HG03457 (cell line): ENCODE results near the gene DLG2.

Experiments
- ATAC-seq: cut with Tn5 transposase; IDR thresholded peaks from one replicate; pipeline ENCODE4 v1.9.1; 2021; ENCODE audit warnings: moderate number of reproducible peaks; ENCODE audit not compliant: unreplicated experiment

Gene DLG2

DNA sequence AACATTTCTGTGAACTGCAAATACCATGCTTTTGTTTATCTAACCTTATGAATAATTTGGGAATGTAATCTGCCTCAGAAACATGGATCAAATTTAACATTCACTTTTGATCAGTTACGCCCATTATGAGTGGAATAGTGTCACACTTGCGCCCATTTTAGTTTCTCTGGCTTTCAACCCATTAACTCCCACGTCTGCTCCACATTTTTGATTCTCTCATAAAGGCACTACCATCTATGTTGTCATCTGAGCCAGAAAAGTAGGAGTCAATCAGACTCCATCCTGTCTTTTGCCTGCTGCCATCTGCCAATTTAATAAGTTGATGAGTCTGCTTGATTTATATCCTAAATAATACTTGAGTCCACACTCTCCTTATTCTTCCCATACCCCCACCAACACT, 1090.7 kb downstream of the DLG2 start:
- no peak for ATAC-seq

GRCh38 chr11:84532364-84532763, 1094.8 kb downstream of the DLG2 start:
- ATAC-seq: no peak

- ATAC-seq: no peak
These were observed 1100.9 kb downstream of the DLG2 start for GRCh38 chr11:84526250-84526649.

DNA sequence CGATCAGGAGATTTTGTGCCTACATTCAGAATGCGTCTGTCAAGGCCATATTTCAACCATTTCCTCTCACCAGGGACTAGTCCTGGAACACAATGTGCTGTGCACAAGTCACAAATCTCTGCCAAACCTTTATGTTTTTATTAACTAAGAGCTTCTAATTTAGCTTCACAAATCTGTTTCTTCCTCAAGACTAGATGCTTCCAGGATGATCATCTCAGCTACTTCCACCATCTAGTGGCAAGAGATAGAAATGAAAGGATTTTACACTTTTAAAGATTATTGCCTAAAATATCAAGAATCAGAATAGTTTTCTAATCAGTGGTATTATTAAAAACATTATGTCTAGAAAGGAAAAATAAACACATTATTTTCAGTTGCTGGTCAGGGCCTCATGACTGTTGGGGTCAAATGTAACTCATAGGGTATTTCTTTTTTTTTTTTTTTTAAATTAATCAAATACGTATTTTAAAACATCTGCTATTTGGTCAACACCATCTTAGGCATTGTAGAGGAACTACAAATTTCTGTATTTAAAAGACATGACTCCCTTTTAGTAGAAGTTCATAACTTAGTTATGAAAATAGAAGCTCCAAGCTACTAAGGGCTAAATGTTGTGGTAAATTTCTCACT, 1102.6 kb downstream of the DLG2 start:
- ATAC-seq: no peak

- ATAC-seq: no peak
These were observed 1104.8 kb downstream of the DLG2 start for GRCh38 chr11:84522331-84522730.

- ATAC-seq: no peak
These were observed 1108.4 kb downstream of the DLG2 start for GRCh38 chr11:84518631-84519183.

DNA sequence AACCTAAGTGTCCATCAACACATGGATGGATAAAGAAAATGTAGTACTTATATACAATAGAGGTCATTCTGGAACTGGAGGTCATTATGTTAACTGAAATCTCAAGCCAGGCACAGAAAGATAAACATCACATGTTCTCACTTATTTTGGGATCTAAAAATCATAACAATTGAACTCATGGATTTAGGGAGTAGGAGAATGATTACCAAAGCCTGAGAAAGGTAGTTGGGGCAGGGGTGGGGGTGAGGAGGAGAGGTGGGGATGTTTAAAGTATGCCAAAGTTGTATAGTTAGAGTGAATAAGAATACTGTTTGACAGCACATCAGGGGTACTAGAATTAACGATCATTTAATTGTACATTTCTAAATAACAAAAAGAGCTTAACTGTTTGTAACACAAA, 1112.7 kb downstream of the DLG2 start:
- ATAC-seq: no peak

DNA sequence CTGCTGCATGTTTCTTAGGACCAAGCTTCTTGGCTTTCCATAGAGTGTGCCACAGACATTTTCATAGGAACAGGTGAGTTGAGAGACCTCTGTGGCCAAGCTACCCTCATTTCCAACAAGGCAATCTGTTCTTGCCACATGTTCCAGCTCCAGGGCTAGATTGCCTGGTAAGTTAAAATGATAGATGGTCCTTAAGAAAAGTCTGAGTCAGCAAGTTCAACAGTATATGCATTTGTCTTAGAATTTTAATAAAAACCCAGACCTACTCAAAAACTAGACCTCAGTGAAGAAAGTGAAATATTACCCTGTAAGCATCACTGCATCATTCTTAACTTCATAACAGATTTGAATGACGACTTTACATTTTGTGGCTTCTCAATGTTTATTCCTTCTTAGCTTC, 1123.6 kb downstream of the DLG2 start:
- no peak for ATAC-seq

- ATAC-seq: no peak
These were observed 1125.4 kb downstream of the DLG2 start for GRCh38 chr11:84501750-84502149.

DNA sequence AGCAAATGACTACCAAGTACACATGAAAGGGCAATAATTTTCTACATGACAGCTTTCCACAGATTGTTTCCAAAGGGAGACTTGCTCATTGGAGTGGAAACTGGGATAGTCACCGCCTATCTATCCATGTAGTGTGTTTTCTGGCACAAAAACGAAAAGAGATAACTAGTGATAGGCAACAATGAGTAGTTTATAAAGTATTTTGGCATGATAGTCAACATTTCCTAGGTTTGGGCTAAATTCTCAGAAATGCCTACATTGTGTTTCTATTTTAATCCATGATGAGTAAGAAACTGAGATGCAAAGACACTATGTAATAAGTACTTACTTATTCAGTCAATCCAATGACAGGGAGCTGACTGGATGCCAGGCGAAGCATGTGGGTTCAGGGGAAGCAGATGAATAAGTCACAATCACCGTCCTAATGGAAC, 1129.1 kb downstream of the DLG2 start:
- no peak for ATAC-seq

DNA sequence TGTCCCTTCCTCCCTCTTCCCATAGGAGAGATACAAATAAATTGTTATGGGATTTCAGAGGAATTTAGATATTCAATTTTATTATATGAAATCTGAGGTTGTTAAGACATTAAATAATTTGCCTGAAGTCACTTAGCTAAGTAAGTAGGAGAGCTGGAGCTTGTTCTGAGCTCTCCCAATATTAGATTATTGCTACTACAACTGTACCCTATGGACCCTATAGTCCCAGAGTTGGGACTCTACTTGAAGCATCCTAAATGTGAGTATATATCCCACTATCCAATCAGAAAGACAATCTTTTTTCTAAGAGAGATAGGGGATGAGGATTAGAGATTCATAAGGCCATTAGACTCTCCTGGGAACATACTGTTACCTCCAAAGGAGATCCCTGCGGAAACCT, 1130.0 kb downstream of the DLG2 start:
- no peak for ATAC-seq

DNA sequence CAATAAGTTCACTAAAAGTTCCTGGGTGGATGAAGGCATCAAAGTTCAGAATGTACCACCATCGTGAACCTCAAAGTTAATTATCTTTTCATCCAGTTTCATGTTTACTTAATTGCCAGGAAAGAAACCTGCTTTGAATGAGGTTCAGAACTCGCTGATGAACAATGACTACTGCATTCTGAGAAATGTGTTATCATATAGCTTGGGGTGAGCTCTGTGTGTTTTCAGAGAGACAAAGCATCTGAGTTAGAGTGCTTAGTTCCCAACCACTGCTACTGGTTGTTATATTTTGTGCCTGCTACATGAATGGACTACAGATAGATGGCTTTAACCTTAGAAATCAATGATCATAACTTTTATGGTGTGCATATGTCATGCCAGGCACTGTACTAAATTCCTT, 1131.0 kb downstream of the DLG2 start:
- no peak for ATAC-seq

DNA sequence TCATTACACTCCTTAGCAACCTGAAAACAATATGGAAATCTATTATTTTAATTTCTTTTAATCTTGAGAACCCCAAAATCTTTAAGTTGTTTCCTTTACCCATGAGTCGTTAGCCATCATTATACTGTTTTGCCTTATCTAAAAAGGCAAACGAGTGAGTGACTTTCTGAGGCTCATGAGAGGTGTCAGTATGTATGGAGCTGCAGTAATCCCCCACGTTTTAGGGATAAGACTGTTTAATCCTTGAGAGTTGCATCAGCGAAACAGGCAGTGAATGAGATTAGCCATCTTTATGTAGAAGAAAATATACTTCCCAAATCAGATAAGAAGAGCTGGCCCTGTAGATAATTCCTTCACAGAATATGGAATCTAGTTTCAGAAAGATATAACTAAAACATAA, 1147.0 kb downstream of the DLG2 start:
- ATAC-seq: no peak

DNA sequence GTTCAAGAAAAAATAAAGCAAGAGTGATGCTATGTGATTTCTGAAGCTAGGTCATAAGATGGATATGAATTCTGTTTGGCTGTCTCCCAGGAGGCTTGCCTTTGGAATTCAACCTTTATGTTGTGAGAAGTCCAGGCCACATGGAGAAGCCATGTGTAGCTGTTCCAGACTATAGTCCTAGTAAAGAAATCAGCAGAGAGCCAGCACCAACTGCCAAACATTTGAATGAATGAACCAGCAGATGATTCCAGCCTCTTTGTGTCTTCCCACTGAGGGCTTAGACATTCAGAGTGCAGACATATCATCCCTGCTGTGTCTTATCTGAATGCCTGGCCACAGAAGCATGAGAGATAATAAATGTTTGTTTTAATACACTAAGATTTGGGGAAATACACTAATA, 1150.6 kb downstream of the DLG2 start:
- ATAC-seq: no peak

GRCh38 chr11:84471501-84471900, 1155.6 kb downstream of the DLG2 start:
- no peak for ATAC-seq

DNA sequence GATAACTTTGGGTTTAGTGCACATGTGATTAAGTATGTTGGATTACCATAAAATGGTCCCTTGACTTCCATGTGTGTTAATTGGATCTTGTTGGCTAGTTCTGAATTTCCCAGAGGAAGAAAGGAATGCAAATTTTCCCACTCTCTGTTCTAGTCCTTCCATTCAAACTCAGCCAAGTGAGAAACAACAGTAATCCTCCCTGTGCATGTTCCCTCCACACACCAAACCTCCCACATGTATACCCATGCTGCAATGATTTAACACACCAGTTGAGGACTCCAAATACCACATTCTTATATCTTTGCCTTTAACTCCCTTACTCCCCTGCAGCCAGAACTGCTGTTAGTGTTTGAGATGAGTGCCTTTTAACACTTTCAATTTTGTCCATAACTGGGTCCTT, 1158.9 kb downstream of the DLG2 start:
- no peak for ATAC-seq

- no peak for ATAC-seq
These were observed 1162.1 kb downstream of the DLG2 start for GRCh38 chr11:84465040-84465439.

DNA sequence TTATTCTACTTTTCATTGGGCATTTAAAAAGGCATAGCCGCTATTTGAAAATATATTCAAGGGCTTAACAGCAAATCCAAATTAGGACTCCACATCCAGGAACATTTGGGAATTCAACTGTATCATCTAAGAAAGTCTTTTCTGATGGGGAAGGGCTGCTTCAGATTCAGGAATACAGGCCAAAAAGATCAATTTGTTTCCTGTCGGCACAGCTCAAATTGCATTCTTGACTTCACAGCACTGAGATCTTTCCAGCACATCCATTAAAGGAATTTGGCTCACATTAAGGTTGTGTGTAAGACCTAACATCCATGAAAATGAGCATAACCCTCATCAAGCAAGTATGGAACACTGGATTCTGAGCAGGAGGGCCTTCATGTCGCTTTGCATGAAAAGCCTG, 1171.5 kb downstream of the DLG2 start:
- no peak for ATAC-seq

GRCh38 chr11:84452211-84452610, 1174.9 kb downstream of the DLG2 start:
- no peak for ATAC-seq

GRCh38 chr11:84438565-84438964, 1188.6 kb downstream of the DLG2 start:
- ATAC-seq: no peak

GRCh38 chr11:84437071-84437980, 1189.8 kb downstream of the DLG2 start:
- peak; percentile 86 for ATAC-seq

GRCh38 chr11:84430661-84431060, 1196.5 kb downstream of the DLG2 start:
- no peak for ATAC-seq
